AG04449 (cell line): ENCODE results near the gene MAP4K4.

Experiments
- CTCF ChIA-PET: fragments of 350-600 bp; formaldehyde crosslinking; extraction: SDS; loops from one replicate; lab custom pipeline; 2021; ENCODE audit warnings: antibody characterized with exemption; lab: Yijun Ruan, JAX
- POLR2A ChIA-PET: fragments of 400-600, 350-600 bp; formaldehyde crosslinking; extraction: SDS; loops from one replicate; lab custom pipeline; 2020; ENCODE audit warnings: antibody characterized with exemption, inconsistent platforms; lab: Yijun Ruan, JAX
- DNase-seq: peaks from one replicate; pipeline ENCODE4 v3.0.0-alpha.2; 2010; ENCODE audit warnings: low read depth, low spot score
- H3K4me3 ChIP-seq: 2 replicates; pipeline ENCODE4 v1.5.1; 2011; ENCODE audit warnings: low read depth, mild to moderate bottlenecking, control low read depth, low read length
- TF ChIP-seq, protein P1 (sequence below): IDR thresholded peaks from one replicate; pipeline ENCODE4 v1.5.1; 2011; ENCODE audit warnings: mild to moderate bottlenecking, moderate library complexity, low read length, control low read depth, inconsistent platforms; ENCODE audit not compliant: insufficient read depth; ENCODE audit errors: missing control alignments

Gene MAP4K4

GRCh38 chr2:101902169-101902568 lies 204.7 kb downstream of the MAP4K4 start:
- CTCF ChIA-PET: interaction anchor here (1.2 to 1.3 kb wide), 2 partner anchors 18 to 118 kb away, joined by 3 to 4 read pairs; no protein-coding TSS in a partner anchor
- no peak overlapping the region for H3K4me3 ChIP-seq
- POLR2A ChIA-PET: no interaction called here
- DNase-seq: no peak
- TF ChIP-seq, protein P1, sequence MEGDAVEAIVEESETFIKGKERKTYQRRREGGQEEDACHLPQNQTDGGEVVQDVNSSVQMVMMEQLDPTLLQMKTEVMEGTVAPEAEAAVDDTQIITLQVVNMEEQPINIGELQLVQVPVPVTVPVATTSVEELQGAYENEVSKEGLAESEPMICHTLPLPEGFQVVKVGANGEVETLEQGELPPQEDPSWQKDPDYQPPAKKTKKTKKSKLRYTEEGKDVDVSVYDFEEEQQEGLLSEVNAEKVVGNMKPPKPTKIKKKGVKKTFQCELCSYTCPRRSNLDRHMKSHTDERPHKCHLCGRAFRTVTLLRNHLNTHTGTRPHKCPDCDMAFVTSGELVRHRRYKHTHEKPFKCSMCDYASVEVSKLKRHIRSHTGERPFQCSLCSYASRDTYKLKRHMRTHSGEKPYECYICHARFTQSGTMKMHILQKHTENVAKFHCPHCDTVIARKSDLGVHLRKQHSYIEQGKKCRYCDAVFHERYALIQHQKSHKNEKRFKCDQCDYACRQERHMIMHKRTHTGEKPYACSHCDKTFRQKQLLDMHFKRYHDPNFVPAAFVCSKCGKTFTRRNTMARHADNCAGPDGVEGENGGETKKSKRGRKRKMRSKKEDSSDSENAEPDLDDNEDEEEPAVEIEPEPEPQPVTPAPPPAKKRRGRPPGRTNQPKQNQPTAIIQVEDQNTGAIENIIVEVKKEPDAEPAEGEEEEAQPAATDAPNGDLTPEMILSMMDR: no peak

DNA sequence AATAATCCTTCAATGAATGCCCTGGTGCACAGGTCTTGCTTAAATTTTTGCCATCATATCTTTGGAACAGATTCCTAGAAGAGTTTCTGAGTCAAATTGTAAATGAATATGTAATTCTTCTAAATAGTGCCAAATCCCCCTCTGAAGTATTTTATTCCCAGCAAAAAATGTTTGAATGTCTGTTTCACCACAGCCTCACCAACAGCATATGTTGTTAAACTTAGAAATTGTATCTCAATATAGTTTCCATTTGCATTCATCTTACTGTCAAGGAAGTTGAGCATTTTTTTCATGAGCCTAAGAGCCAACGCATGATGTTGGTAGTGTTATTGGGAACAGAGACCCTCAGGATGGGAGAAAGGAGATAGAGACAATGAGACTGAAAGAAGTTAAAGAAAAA lies 207.4 kb downstream of the MAP4K4 start:
- POLR2A ChIA-PET: no interaction called here
- no peak for DNase-seq
- TF ChIP-seq, protein P1: no peak
- no peak overlapping the region for H3K4me3 ChIP-seq
- CTCF ChIA-PET: no interaction called here

DNA sequence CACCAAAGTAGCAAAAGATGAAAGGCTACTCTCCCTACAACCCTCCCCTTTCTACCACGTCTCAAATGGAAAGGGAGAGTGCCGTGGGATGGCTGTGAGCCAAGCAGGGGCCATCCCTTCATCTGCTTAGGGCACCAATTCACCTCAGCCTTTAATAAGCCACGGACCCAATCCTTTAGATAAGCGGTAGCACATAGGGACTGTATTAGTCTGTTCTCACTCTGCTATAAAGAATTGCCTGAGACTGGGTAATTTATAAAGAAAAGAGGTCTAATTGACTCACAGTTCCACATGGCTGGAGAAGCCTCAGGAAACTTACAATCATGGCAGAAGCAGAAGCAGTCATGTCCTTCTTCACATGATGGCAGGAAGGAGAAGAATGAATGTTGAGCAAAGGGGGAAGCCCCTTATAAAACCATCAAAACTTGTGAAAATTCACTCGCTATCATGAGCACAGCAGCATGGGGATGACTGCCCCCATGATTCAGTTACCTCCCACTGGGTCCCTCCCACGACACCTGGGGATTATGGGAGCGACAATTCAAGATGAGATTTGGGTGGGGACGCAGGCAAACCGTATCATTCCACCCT lies 208.3 kb downstream of the MAP4K4 start:
- CTCF ChIA-PET: interaction anchor here (1.4 kb wide), 1 partner anchor 8 kb away, joined by 3 read pairs; no protein-coding TSS in a partner anchor
- H3K4me3 ChIP-seq: no peak overlapping the region
- POLR2A ChIA-PET: no interaction called here
- TF ChIP-seq, protein P1: no peak
- no peak for DNase-seq

- TF ChIP-seq, protein P1: no peak
- no peak for DNase-seq
- ChIA-PET POLR2A (no interaction called here), CTCF (no interaction called here)
- H3K4me3 ChIP-seq: no peak overlapping the region
These were observed 212.3 kb downstream of the MAP4K4 start for GRCh38 chr2:101909760-101910159.

GRCh38 chr2:101912545-101912944 lies 215.0 kb downstream of the MAP4K4 start:
- no peak for DNase-seq
- TF ChIP-seq, protein P1: no peak
- ChIA-PET POLR2A (no interaction called here), CTCF (no interaction called here)
- no peak overlapping the region for H3K4me3 ChIP-seq

DNA sequence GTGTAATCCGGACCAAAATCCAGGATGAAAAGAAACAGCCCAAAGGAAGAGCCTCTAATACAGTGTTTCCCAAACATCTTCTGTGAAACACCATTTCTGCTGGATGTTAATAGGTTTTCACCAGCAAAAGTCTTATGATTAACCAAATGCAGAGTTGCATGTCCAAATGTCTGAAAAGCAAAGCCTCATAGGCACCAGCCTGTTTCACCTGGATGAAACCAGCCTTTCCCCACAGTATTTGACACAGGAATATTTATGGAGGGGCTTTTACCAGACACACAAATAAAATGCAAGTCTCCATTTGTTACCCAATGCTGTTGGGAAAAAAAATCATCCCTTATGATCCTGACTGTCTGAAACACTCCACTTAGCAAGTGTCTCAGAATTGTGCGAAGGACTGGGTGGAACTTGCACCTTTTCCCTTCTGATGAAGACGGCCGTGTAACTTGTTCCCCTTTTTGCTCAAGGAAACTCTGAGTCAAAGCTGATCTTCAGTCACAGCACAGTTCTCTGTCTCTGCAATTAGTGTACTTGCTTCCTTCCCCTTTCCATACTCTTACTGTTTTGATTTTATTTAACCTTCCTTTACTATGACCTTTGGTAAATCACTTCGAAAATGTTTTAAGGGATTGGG lies 223.9 kb downstream of the MAP4K4 start:
- ChIA-PET CTCF (no interaction called here), POLR2A (no interaction called here)
- TF ChIP-seq, protein P1: no peak
- H3K4me3 ChIP-seq: no peak overlapping the region
- DNase-seq: no peak
